LNCaP clone FGC (cell line): Measurements from ENCODE around the gene CCDC88C.

Source experiments
- DNase-seq: peaks from one replicate; pipeline ENCODE4 v3.0.0-alpha.2; 2011; ENCODE audit warnings: low read depth
- H3K4me3 ChIP-seq: 2 replicates; pipeline ENCODE4 v1.5.1; 2011; ENCODE audit warnings: mild to moderate bottlenecking, low read depth, low read length, control low read depth
- CTCF ChIP-seq: IDR thresholded peaks from 2 replicates; pipeline ENCODE4 v1.5.1; 2012; ENCODE audit warnings: mild to moderate bottlenecking; ENCODE audit not compliant: control insufficient read depth, insufficient read depth; ENCODE audit errors: extremely low read depth

Gene CCDC88C

GRCh38 chr14:91332986-91333649 lies 84.5 kb downstream of the CCDC88C start:
- no peak for DNase-seq
- TF ChIP-seq CTCF: no peak
- H3K4me3 ChIP-seq: no peak overlapping the region

GRCh38 chr14:91332171-91332985 lies 85.2 kb downstream of the CCDC88C start:
- no peak for TF ChIP-seq CTCF
- no peak overlapping the region for H3K4me3 ChIP-seq
- DNase-seq: no peak

GRCh38 chr14:91331721-91332120 lies 85.9 kb downstream of the CCDC88C start:
- H3K4me3 ChIP-seq: no peak overlapping the region
- TF ChIP-seq CTCF: no peak

GRCh38 chr14:91330856-91331255 lies 86.8 kb downstream of the CCDC88C start:
- no peak for TF ChIP-seq CTCF

More at GRCh38 chr14:91331721-91332120, 85.9 kb downstream of the CCDC88C start:
- no peak for DNase-seq

GRCh38 chr14:91330096-91330696 lies 87.4 kb downstream of the CCDC88C start:
- no peak for DNase-seq
- H3K4me3 ChIP-seq: no peak overlapping the region
- no peak for TF ChIP-seq CTCF

More at GRCh38 chr14:91330856-91331255, 86.8 kb downstream of the CCDC88C start:
- no peak overlapping the region for H3K4me3 ChIP-seq
- DNase-seq: no peak

- no peak for TF ChIP-seq CTCF
- no peak overlapping the region for H3K4me3 ChIP-seq
- no peak for DNase-seq
Observed at GRCh38 chr14:91329486-91330014, 88.1 kb downstream of the CCDC88C start.
